NCI-H69 (cell line): ENCODE measurements around the gene AP1S1.
"Not testable (repeated sequence)": the region's sequence is repeated elsewhere in the genome, so short reads cannot be mapped to it uniquely, and the experiment has no call there.

ENCODE experiments used
- DNase-seq: peaks from one replicate; lab custom pipeline; 2025; lab: John Stamatoyannopoulos, UW

AP1S1 gene

GRCh38 chr7:101171442-101171837 is 17.2 kb downstream of the AP1S1 start:
- DNase-seq, result peak; percentile 34

- peak; percentile 85 for DNase-seq
Measured at GRCh38 chr7:101172005-101172853, 18.0 kb downstream of the AP1S1 start.

- DNase-seq, result peak; percentile 84
Measured at GRCh38 chr7:101172854-101173751, 18.8 kb downstream of the AP1S1 start.

- peak; percentile 63 for DNase-seq
Measured at GRCh38 chr7:101173752-101174244, 19.5 kb downstream of the AP1S1 start.

- no peak for DNase-seq
Measured at GRCh38 chr7:101174322-101174854, 20.1 kb downstream of the AP1S1 start.

GRCh38 chr7:101175664-101176063 is 21.4 kb downstream of the AP1S1 start:
- DNase-seq, result no peak

- DNase-seq, result no peak
Measured at GRCh38 chr7:101177644-101178043, 23.4 kb downstream of the AP1S1 start.

- DNase-seq, result peak; percentile 61
Measured at GRCh38 chr7:101179117-101179516, 24.8 kb downstream of the AP1S1 start.

GRCh38 chr7:101179713-101180112 is 25.4 kb downstream of the AP1S1 start:
- peak; percentile 26 for DNase-seq

- no peak for DNase-seq
Measured at GRCh38 chr7:101180130-101180755, 26.0 kb downstream of the AP1S1 start, which contains the start of gene NAT16. Gene NAT16 (minus strand): TSS chr7:101180293. CDS start chr7:101174807, 5,486 bp downstream.

- no peak for DNase-seq
Measured at GRCh38 chr7:101185258-101185839, 31.1 kb downstream of the AP1S1 start.

GRCh38 chr7:101186194-101186593 is 31.9 kb downstream of the AP1S1 start:
- DNase-seq, result no peak

- DNase-seq, result no peak
Measured at GRCh38 chr7:101186844-101187428, 32.7 kb downstream of the AP1S1 start.

GRCh38 chr7:101189109-101189508 is 34.8 kb downstream of the AP1S1 start:
- no peak for DNase-seq

GRCh38 chr7:101195884-101196283 is 41.6 kb downstream of the AP1S1 start:
- no peak for DNase-seq

- DNase-seq, result no peak
Measured at GRCh38 chr7:101197991-101198390, 43.7 kb downstream of the AP1S1 start.

- DNase-seq, result no peak
Measured at GRCh38 chr7:101198476-101198875, 44.2 kb downstream of the AP1S1 start.

- DNase-seq, result not testable (repeated sequence)
Measured at GRCh38 chr7:101199522-101199921, 45.2 kb downstream of the AP1S1 start.

GRCh38 chr7:101200504-101200861 is 46.2 kb downstream of the AP1S1 start:
- DNase-seq, result no peak

GRCh38 chr7:101200862-101201599 is 46.8 kb downstream of the AP1S1 start, which contains the start of gene MOGAT3:
Gene MOGAT3 (minus strand): TSS chr7:101201036. CDS start chr7:101200854, 182 bp downstream.
- DNase-seq, result no peak
